GM12878 (cell line): ENCODE data around the gene SLC45A3. TPM values are rescaled to one million over a fixed set of nuclear protein-coding genes. Genes with fewer than 3 reads are reported as not detected.

Source experiments
- BRCA1 ChIP-seq: IDR thresholded peaks from 2 replicates; pipeline ENCODE4 v1.6.1; 2011; ENCODE audit warnings: low read depth, low read length, improper control_type of control experiment
- CBFB ChIP-seq: IDR thresholded peaks from 2 replicates; pipeline ENCODE4 v1.6.1; 2016; ENCODE audit warnings: antibody characterized with exemption, low read depth
- CHD1 ChIP-seq: IDR thresholded peaks from 2 replicates; pipeline ENCODE4 v1.6.1; 2012; ENCODE audit warnings: low read depth, low read length, improper control_type of control experiment
- ESRRA ChIP-seq: IDR thresholded peaks from 2 replicates; pipeline ENCODE4 v1.6.1; 2012; ENCODE audit warnings: mild to moderate bottlenecking, low read length, improper control_type of control experiment
- ETV6 ChIP-seq, 2 experiments: fragments of 450-650 bp in 1 of 2; IDR thresholded peaks in 1 of 2; conservative IDR thresholded peaks in 1 of 2; 2 replicates each; pipeline ENCODE4 v1.6.1; 2014; ENCODE audit warnings: antibody characterized with exemption in 1 of 2, borderline replicate concordance in 1 of 2, low read depth in 1 of 2, mild to moderate bottlenecking in 1 of 2, moderate library complexity in 1 of 2
- IRF4 ChIP-seq: IDR thresholded peaks from 2 replicates; pipeline ENCODE4 v1.6.1; 2011; ENCODE audit warnings: low read depth, low read length
- IRF5 ChIP-seq: fragments of 450-650 bp; IDR thresholded peaks from 2 replicates; pipeline ENCODE4 v1.6.1; 2017; ENCODE audit warnings: borderline replicate concordance
- MTA3 ChIP-seq: IDR thresholded peaks from 2 replicates; pipeline ENCODE4 v1.6.1; 2012; ENCODE audit warnings: low read length, inconsistent platforms, borderline replicate concordance
- NFXL1 ChIP-seq: fragments of 450-650 bp; IDR thresholded peaks from 2 replicates; pipeline ENCODE4 v1.6.1; 2017; ENCODE audit warnings: antibody characterized with exemption, mild to moderate bottlenecking, borderline replicate concordance
- PAX5 ChIP-seq: IDR thresholded peaks from 2 replicates; pipeline ENCODE4 v1.6.1; 2011; ENCODE audit warnings: low read depth, low read length, borderline replicate concordance
- PRDM15 ChIP-seq: fragments of 450-650 bp; formaldehyde crosslinking; IDR thresholded peaks from 2 replicates; pipeline ENCODE4 v1.4.0; 2020; ENCODE audit warnings: mild to moderate bottlenecking, moderate library complexity
- SIN3A ChIP-seq: IDR thresholded peaks from 2 replicates; pipeline ENCODE4 v1.6.1; 2012; ENCODE audit warnings: low read depth, low read length, improper control_type of control experiment
- SKIL ChIP-seq: fragments of 450-650 bp; IDR thresholded peaks from 2 replicates; pipeline ENCODE4 v1.6.1; 2017; ENCODE audit warnings: mild to moderate bottlenecking, low read depth, inconsistent platforms; ENCODE audit not compliant: poor library complexity, severe bottlenecking
- SMC3 ChIP-seq: IDR thresholded peaks from 2 replicates; pipeline ENCODE4 v1.6.1; 2011; ENCODE audit warnings: low read length, improper control_type of control experiment, borderline replicate concordance
- TARDBP ChIP-seq: IDR thresholded peaks from 2 replicates; pipeline ENCODE4 v1.6.1; 2016; ENCODE audit warnings: borderline replicate concordance
- ZBTB11 ChIP-seq: fragments of 450-650 bp; formaldehyde crosslinking; IDR thresholded peaks from 2 replicates; pipeline ENCODE4 v1.5.0; 2022; ENCODE audit warnings: mild to moderate bottlenecking, missing genetic modification characterization
- polyA plus RNA-seq, 11 experiments: library from polyadenylated mRNA; depleted of rRNA in 4 of 11; unstranded in 6 of 11; stranded (reverse) in 5 of 11; fragments of >200 nt; fragmentation: Nextera tagmentation in 4 of 11; fragmentation: Illumina TruSeq in 1 of 11; extraction: Ambion mirVana in 4 of 11; extraction: Trizol in 1 of 11; gene quantifications; 1 replicate in 1 of 11; 2 replicates in 10 of 11; pipeline versions ENCODE4 v1.2.1 to v1.2.3, GENCODE V29; 2011 to 2016; ENCODE audit warnings: inconsistent platforms in 2 of 11, missing spikeins in 2 of 11, low read depth in 1 of 11
- total RNA-seq, 4 experiments: library from RNA; depleted of rRNA in 3 of 4; stranded (reverse); fragments of >200 nt in 3 of 4; fragmentation: Illumina TruSeq in 1 of 4; extraction: Trizol in 1 of 4; gene quantifications; 2 replicates each; pipeline versions ENCODE4 v1.2.1 to v1.2.3, GENCODE V29; 2013 to 2021

The SLC45A3 gene
- total and polyA plus RNA-seq, 10 of the 15 experiments (the other 5 are each of a cell fraction or from before 2014, with no cell fraction given): 0.26 to 10.3 (median 4.1) TPM

- TF ChIP-seq ETV6 (conservative IDR thresholded peaks at IDR 0.05 in 1 of 2, IDR thresholded peaks at IDR 0.05 in 1 of 2; ENCODE audit: borderline replicate concordance in 1 of 2, low read depth in 1 of 2): peak in 1 of 2 experiments; percentile 97; a peak in 2 of 4 replicates
- peak; percentile 73 for TF ChIP-seq SKIL
- no peak for TF ChIP-seq TARDBP
- TF ChIP-seq PRDM15 (CRISPR knock-in tag): no peak
- TF ChIP-seq CBFB: 0 out of 2 replicates have a peak, but pooled peaks have one; percentile 19
- no peak; the same call in 1 of the 2 replicates for TF ChIP-seq BRCA1
- TF ChIP-seq SIN3A: peak; percentile 31; the same call in 1 of the 2 replicates
- TF ChIP-seq NFXL1: no peak
- TF ChIP-seq CHD1: 0 out of 2 replicates have a peak, but pooled peaks have one; percentile 36
- no peak; the same call in 1 of the 2 replicates for TF ChIP-seq PAX5
- 0 out of 2 replicates have a peak, but pooled peaks have one; percentile 2 for TF ChIP-seq SMC3
- no peak for TF ChIP-seq ESRRA
- TF ChIP-seq IRF5: no peak
- TF ChIP-seq MTA3: peak; percentile 46; the same call in 1 of the 2 replicates
- no peak for TF ChIP-seq ZBTB11
- TF ChIP-seq IRF4: peak; percentile 63; the same call in 1 of the 2 replicates
Measured at GRCh38 chr1:205631010-205631767, 49.1 kb downstream of the SLC45A3 start (continued).
